ENCODE results near the gene DSCAM.

Gene DSCAM

DNA sequence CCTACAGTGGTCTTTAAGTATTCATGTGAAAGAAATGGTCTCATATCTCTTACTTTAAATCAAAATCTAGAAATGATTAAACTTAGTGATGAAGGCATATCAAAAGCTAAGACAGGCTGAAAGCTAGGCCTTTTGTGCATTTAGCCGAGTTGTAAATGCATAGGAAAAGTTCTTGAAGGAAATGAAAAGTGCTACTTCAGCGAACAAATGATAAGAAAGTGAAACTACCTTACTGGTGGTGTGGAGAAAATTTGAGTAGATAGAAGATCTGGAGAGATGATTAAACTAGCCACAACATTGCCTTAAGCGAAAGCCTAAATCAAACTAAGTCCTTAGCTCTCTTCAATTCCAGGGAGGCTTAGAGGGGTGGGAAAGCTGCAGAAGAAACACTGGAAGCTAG, 147.6 kb downstream of the DSCAM start:
- Mint-ChIP-seq H3K27me3 (no peaks in the 10 kb centered on the region), H3K27ac (no peak overlapping the region), H3K4me1 (ENCODE audit: low read depth in 2 of 2) (no peaks in the 10 kb centered on the region), H3K36me3 (ENCODE audit: insufficient read depth) (no peaks in the 10 kb centered on the region), H3K4me3 (no peak overlapping the region), H3K9me3 (peaks cover 0 to 4% of the 10 kb centered on the region in 2 donors)
- DNase-seq (no peak), ATAC-seq (replicated peaks) (no peak)

DNA sequence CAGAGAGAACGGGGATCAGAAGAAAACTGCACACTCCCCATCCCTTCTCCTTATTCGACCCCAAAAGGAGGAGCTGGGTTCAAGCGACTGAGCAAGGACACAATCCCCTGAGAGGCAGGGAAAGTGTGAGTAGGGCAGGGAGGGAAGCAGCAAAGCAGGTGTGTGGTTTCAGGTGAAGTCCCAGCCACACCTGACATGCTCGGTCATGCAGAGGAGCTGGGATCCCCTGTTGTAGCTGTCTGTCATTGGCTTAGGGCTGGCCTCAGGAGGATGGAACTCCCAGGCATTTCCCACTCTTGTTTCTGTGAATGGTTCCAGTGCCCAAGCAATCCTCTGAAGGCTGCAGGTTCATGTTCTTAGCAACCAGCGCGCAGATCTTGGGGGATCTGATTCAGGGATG, 150.7 kb downstream of the DSCAM start:
- no peak overlapping the region for H3K4me3 Mint-ChIP-seq
- no peaks in the 10 kb centered on the region for H3K4me1 Mint-ChIP-seq (ENCODE audit: low read depth in 2 of 2)
- no peak overlapping the region for H3K27ac Mint-ChIP-seq
- no peaks in the 10 kb centered on the region for H3K27me3 Mint-ChIP-seq
- DNase-seq = no peak
- H3K36me3 Mint-ChIP-seq (ENCODE audit: insufficient read depth) = no peaks in the 10 kb centered on the region
- peaks cover 0 to 2% of the 10 kb centered on the region in 2 donors for H3K9me3 Mint-ChIP-seq
- no peak for ATAC-seq (replicated peaks)

DNA sequence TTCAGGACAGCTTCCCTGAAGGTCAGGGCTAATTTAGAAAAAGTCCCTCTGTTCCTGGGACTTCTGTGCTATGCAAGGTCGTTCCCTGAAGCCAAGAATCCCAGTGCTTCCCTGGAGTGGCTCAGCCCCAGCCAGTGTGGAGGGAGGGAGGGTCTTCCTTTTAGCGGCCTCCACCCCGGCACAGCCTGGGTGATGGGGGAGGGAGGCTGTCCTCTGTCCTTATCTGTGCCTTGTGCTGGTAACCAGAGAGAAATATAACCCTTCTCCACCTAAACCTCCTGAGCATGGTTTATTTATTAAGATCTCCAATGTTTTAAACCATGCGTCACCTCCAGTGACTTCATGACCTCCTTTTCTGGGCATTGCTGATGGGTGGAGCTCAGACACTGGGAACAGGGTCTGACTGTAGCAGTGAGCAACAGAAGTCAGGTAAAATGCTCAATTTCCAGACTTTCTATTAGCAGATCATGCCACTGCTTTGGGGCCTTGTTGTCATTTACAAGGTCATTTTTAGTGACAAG, 157.1 kb downstream of the DSCAM start:
- no peak for ATAC-seq (replicated peaks)
- Mint-ChIP-seq H3K9me3 (peaks cover 9 to 13% of the 10 kb centered on the region in 2 donors), H3K4me1 (ENCODE audit: low read depth in 2 of 2) (no peaks in the 10 kb centered on the region), H3K27me3 (no peaks in the 10 kb centered on the region), H3K4me3 (no peak overlapping the region), H3K27ac (no peak overlapping the region), H3K36me3 (ENCODE audit: insufficient read depth) (no peaks in the 10 kb centered on the region)
- DNase-seq = no peak

DNA sequence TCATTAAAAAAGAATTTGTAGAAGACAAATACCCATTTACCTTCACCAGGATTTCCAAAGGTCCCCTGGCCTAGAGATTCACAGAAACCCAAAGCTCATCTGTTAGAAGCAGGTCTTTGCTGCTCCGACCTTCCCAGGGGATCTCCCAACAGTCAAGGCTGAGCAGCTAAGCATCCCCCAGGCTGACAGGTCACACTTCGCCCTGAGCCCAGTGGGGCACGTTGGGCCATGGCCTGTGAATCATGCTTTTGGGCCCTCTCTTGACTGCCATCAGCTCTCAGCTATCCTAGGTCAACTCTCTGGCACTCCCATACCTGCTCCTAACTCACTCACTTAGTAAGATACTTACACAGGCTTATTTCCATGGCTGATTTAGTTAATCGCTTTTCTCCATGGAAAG, 157.7 kb downstream of the DSCAM start:
- Mint-ChIP-seq H3K4me1 (ENCODE audit: low read depth in 2 of 2) (no peaks in the 10 kb centered on the region), H3K27me3 (no peaks in the 10 kb centered on the region), H3K36me3 (ENCODE audit: insufficient read depth) (no peaks in the 10 kb centered on the region), H3K9me3 (peaks cover 7 to 13% of the 10 kb centered on the region in 2 donors), H3K4me3 (no peak overlapping the region), H3K27ac (no peak overlapping the region)
- DNase-seq = no peak
- no peak for ATAC-seq (replicated peaks)

DNA sequence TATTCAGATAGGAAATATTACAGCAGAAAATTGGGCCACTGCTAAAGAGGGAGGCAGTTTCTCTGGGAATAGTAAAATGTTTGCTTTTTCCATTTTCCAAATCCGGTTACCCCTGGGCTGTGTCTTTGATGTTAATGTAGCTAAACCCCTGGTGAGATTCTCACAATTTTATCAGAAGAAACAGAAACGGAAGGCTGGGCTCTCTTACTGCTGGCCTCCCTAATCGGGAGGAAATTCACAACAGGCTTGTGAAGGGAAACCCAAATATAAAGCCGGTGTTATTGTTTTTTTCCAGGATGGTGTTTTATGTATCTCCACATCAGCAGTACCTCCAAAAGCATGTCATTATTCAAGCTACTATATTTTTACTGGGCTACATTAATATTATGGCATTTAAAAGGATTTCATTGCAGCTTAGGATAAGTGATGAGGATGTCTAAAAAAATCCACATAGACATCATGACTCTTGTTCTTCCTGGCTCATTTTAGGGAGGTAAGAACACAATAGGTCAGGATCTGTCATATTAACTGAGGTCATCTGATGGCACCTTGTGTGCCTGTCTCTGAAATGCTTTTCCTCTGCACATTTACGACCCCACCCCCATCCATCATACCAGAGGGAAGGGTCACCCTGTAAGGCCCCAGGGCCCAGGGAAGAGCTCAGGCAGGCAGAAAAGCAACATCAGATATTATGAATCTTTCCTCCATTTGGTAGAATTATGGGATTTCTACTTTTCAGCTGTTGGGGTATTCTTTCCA, 158.7 kb downstream of the DSCAM start:
- H3K27ac Mint-ChIP-seq = no peak overlapping the region
- H3K4me1 Mint-ChIP-seq (ENCODE audit: low read depth in 2 of 2) = no peaks in the 10 kb centered on the region
- ATAC-seq (replicated peaks) (no peak), DNase-seq (no peak)
- no peaks in the 10 kb centered on the region for H3K27me3 Mint-ChIP-seq
- H3K36me3 Mint-ChIP-seq (ENCODE audit: insufficient read depth) = no peaks in the 10 kb centered on the region
- no peak overlapping the region for H3K4me3 Mint-ChIP-seq
- H3K9me3 Mint-ChIP-seq = peaks cover 7 to 18% of the 10 kb centered on the region in 2 donors

DNA sequence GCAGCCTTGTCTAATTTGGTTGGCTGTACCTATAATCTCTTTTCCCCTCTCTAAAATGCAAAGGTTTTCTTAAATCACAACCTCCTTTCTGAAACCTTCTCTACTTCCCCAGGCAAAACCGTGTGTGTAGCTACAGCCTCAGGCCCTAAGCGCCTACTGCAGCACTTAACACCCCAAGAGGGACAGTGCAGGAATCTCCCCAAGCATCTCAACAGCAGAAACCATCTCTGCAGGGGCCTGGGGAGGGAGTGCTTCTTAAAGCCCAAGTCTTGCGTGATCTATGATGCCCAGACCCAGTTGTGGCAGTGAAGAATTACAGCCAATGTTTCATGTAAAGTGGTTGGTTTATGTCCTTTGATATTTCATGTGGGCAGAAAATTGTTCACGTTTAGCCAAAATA, 159.3 kb downstream of the DSCAM start:
- DNase-seq = no peak

DNA sequence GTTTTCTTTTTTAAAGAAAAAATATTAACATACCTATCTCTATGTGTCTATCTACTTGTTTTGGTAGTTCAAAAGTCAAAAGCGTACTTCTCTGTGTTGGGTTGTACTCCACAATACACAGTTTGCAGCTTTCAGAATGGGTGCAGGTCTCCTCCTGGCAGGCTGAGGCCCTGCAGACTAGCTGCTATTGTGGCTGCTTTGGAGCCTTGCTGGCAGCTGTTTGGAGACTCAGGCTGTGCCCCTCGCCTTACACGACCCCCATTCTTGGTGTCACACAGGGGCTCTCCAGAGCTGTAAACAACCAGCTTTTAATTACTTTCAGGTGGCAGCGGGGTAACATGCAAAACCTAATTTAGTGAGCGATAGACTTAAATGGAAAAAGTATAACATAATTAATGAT, 160.4 kb downstream of the DSCAM start:
- ATAC-seq (replicated peaks) (no peak), DNase-seq (no peak)
- Mint-ChIP-seq H3K4me3 (no peak overlapping the region), H3K4me1 (ENCODE audit: low read depth in 2 of 2) (no peaks in the 10 kb centered on the region), H3K9me3 (peaks cover 12 to 33% of the 10 kb centered on the region in 2 donors), H3K27me3 (no peaks in the 10 kb centered on the region), H3K36me3 (ENCODE audit: insufficient read depth) (no peaks in the 10 kb centered on the region), H3K27ac (no peak overlapping the region)

More for the DNA sequence above, 159.3 kb downstream of the DSCAM start:
- Mint-ChIP-seq H3K36me3 (ENCODE audit: insufficient read depth) (no peaks in the 10 kb centered on the region), H3K4me1 (ENCODE audit: low read depth in 2 of 2) (no peaks in the 10 kb centered on the region), H3K27me3 (no peaks in the 10 kb centered on the region), H3K9me3 (peaks cover 7 to 23% of the 10 kb centered on the region in 2 donors), H3K27ac (no peak overlapping the region), H3K4me3 (no peak overlapping the region)
- ATAC-seq (replicated peaks) = no peak

DNA sequence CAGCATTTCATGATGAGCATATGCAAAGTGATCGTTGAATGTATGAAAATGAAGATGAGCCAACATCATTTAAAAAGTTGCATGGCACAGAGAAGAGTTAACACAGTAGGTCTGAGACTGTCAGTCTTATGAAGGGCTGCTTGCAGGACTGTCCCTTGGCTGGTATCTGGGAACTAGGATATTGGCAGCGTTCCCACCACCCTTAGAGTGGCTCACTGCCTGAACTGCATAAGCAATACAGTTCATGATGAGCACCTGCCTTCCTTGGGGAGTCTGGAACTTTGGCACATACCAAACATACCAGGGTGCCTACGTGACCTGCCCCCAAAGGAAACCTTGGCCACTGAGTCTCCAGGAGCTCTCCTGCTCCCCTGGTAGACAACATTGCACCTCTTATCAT, 161.8 kb downstream of the DSCAM start:
- H3K27me3 Mint-ChIP-seq = no peaks in the 10 kb centered on the region
- ATAC-seq (replicated peaks) (no peak), DNase-seq (no peak)
- no peaks in the 10 kb centered on the region for H3K36me3 Mint-ChIP-seq (ENCODE audit: insufficient read depth)
- no peaks in the 10 kb centered on the region for H3K4me1 Mint-ChIP-seq (ENCODE audit: low read depth in 2 of 2)
- no peak overlapping the region for H3K4me3 Mint-ChIP-seq
- peaks cover 10 to 33% of the 10 kb centered on the region in 2 donors for H3K9me3 Mint-ChIP-seq
- H3K27ac Mint-ChIP-seq = no peak overlapping the region

DNA sequence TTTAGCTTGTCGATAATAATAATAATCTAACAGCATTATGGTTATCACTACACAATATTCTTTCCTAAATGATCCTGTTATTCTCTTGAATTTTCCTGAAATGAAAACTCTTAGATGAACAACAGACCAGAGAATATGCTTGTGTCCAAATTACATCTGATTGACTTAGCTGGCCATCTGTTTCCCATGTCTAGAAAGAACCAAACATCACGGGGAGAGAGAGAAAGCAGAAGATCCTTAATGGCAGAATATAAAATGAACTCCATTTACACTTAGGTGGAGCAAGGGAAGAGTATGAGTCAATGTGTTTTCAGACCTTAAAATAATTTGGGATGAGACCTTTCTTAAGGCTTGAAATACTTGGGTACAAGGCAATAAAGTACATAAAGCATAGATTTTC, 162.2 kb downstream of the DSCAM start:
- no peak overlapping the region for H3K4me3 Mint-ChIP-seq
- H3K36me3 Mint-ChIP-seq (ENCODE audit: insufficient read depth) = no peaks in the 10 kb centered on the region
- ATAC-seq (replicated peaks) (no peak), DNase-seq (no peak)
- no peak overlapping the region for H3K27ac Mint-ChIP-seq
- H3K27me3 Mint-ChIP-seq = no peaks in the 10 kb centered on the region
- peaks cover 8 to 33% of the 10 kb centered on the region in 2 donors for H3K9me3 Mint-ChIP-seq
- no peaks in the 10 kb centered on the region for H3K4me1 Mint-ChIP-seq (ENCODE audit: low read depth in 2 of 2)

DNA sequence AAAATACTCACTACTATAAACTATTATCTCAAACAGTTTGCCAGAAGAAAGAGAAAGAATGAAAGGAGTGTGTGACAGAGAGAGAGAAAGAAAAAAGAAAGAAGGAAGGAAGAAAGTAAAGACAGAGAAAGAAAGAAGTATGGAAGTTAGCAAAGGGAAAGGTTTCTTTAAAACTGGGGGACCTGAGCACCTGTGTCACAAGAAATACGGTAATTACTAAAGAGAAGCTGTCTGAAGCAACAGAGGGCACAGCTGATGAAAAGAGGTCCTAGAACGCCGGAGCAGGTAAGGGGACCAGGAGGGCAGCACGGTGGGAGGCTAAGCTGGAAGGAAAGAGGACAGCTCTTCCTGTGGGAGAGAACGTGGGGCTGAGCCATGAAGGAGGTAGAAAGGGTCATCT, 163.6 kb downstream of the DSCAM start:
- Mint-ChIP-seq H3K27ac (no peak overlapping the region), H3K4me1 (ENCODE audit: low read depth in 2 of 2) (no peaks in the 10 kb centered on the region), H3K27me3 (no peaks in the 10 kb centered on the region), H3K4me3 (no peak overlapping the region), H3K36me3 (ENCODE audit: insufficient read depth) (no peaks in the 10 kb centered on the region), H3K9me3 (peaks cover 8 to 33% of the 10 kb centered on the region in 2 donors)
- DNase-seq (no peak), ATAC-seq (replicated peaks) (no peak)

DNA sequence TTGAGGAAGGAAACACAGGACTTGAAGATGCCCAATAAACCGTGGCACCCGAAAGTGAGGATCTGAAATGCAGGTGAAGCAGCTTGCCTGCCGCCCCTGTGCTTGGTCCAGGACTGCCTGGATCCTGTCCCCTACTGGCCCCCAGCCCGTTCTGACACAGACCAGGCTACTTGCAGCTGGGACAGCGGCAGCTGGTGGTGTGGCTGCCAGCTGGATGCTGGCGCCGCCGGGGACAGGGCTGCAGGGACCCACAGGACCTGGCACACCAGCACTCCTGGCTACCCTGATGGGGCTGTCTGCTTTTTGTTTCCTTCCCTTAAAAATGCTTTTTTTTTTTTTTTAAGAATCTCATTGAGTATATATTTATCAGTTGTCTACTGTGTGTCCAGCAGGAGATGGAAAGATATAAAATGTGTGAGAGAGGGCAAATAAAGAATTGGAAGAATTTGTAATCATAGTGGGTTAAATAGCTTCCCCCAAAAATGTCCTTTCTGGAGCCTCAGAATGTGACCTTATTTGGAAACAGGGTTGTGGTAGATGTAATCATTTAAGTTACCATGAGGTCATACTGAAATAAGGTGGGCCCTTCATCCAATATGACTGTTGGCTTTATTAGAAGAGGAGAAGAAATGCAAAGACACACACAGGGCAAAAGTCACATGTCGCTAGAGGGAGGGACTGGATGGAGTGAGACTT, 165.6 kb downstream of the DSCAM start:
- Mint-ChIP-seq H3K27ac (no peak overlapping the region), H3K4me3 (no peak overlapping the region), H3K4me1 (ENCODE audit: low read depth in 2 of 2) (no peaks in the 10 kb centered on the region), H3K27me3 (no peaks in the 10 kb centered on the region), H3K36me3 (ENCODE audit: insufficient read depth) (no peaks in the 10 kb centered on the region), H3K9me3 (peaks cover 10 to 31% of the 10 kb centered on the region in 2 donors)
- no peak for ATAC-seq (replicated peaks)
- DNase-seq = no peak

DNA sequence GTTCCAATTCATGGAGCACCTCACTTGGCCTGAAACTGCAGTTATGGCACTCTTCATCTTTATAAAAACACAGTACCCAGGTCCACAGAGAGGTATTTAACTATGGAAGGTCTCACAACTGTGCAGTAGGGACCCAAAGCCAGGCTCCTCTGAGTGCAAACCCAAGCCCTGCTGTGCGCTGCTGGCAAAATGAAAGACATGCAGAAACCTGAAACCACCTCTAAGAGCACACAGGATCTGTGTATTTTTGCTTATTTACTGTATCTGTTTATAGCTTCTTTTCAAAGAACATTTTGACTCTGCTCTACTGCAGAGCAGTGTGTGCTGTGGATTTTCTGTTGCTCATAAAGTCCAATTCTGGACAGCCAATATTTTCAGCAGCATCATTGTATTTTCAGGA, 166.6 kb downstream of the DSCAM start:
- Mint-ChIP-seq H3K4me3 (no peak overlapping the region), H3K36me3 (ENCODE audit: insufficient read depth) (no peaks in the 10 kb centered on the region), H3K27me3 (no peaks in the 10 kb centered on the region), H3K9me3 (peaks cover 7 to 21% of the 10 kb centered on the region in 2 donors), H3K27ac (no peak overlapping the region), H3K4me1 (ENCODE audit: low read depth in 2 of 2) (no peaks in the 10 kb centered on the region)
- no peak for ATAC-seq (replicated peaks)
- no peak for DNase-seq

DNA sequence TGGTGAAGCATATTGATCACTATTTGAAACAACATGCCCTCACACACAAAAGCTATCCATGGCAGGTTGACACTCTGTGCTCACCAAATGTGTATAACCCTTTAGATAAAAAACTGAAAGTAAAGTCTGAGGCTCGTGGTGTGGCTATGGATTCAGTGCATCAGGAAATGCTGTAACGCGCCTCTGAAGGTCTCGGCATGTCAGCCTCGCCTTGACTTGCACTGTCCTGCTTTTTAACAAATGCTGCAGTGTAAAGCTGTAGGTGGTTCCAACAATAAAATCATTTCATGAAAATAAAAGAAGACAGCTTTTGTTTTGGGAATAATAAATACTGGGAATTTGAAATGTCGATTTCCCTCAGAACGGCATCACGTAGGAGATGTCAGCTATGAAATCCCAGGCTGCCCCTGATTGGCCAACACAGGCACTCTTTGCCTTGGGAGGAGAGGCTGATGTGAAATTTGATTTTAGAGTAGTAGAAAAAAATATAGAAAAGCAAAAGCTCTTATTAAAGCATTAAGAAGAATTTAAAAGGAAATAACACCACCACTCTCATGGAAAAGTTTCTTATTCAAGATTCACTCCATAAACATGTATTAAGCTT, 168.2 kb downstream of the DSCAM start:
- no peak overlapping the region for H3K27ac Mint-ChIP-seq

DNA sequence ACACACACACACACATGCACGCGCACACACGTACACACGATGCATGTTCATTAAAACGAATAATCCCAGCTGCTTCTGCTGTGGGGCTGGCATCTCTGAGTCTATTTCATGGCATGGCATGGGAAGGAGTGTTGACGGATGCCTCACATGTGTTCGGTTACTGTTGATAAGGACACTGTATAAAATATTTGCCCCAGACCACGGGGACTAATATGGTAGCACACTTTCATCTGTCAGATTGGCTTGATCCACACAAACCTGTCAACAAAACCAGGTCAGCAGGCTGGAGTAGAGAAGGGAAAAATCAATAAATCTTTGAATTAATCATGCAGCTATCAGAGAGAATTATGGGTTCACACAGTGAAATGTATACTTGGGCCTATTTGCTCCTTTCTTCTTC, 171.9 kb downstream of the DSCAM start:
- peaks cover 7 to 8% of the 10 kb centered on the region in 2 donors for H3K9me3 Mint-ChIP-seq
- H3K36me3 Mint-ChIP-seq (ENCODE audit: insufficient read depth) = no peaks in the 10 kb centered on the region
- H3K27ac Mint-ChIP-seq = no peak overlapping the region
- ATAC-seq (replicated peaks) = no peak
- no peaks in the 10 kb centered on the region for H3K4me1 Mint-ChIP-seq (ENCODE audit: low read depth in 2 of 2)
- no peak overlapping the region for H3K4me3 Mint-ChIP-seq
- DNase-seq = no peak
- no peaks in the 10 kb centered on the region for H3K27me3 Mint-ChIP-seq

More for the DNA sequence above, 168.2 kb downstream of the DSCAM start:
- Mint-ChIP-seq H3K4me1 (ENCODE audit: low read depth in 2 of 2) (no peaks in the 10 kb centered on the region), H3K9me3 (peaks cover 10 to 26% of the 10 kb centered on the region in 2 donors), H3K36me3 (ENCODE audit: insufficient read depth) (no peaks in the 10 kb centered on the region), H3K27me3 (no peaks in the 10 kb centered on the region), H3K4me3 (no peak overlapping the region)
- DNase-seq (no peak), ATAC-seq (replicated peaks) (no peak)

Measured in effector memory CD8-positive, alpha-beta T cell (primary cell).